HEK293 (cell line): ENCODE measurements around the gene HERC5.

Source experiments
- CTCF ChIA-PET: fragments of 350-600 bp; formaldehyde crosslinking; extraction: SDS; loops from one replicate; lab custom pipeline; 2021; ENCODE audit warnings: antibody characterized with exemption; lab: Yijun Ruan, JAX
- POLR2A ChIA-PET: fragments of 300-600 bp; formaldehyde crosslinking; extraction: SDS; loops from one replicate; lab custom pipeline; 2020; ENCODE audit warnings: antibody characterized with exemption, inconsistent platforms; lab: Yijun Ruan, JAX
- H3K27ac ChIP-seq: fragments of 200-500 bp; sonication (Bioruptor generic); 2 replicates; pipeline ENCODE4 v1.5.1; 2014; ENCODE audit warnings: low read depth, low read length, control low read depth, inconsistent platforms; ENCODE audit errors: extremely low read depth
- H3K36me3 ChIP-seq, 2 experiments: fragments of 200-500 bp in 1 of 2; sonication (Bioruptor generic) in 1 of 2; 1 replicate in 1 of 2; 2 replicates in 1 of 2; pipeline ENCODE4 v1.5.1; 2014 to 2017; ENCODE audit warnings: inconsistent platforms in 2 of 2, low read length in 2 of 2; ENCODE audit not compliant: control insufficient read depth in 2 of 2, insufficient read depth in 1 of 2
- H3K4me1 ChIP-seq: fragments of 200-500 bp; sonication (Bioruptor generic); 2 replicates; pipeline ENCODE4 v1.5.1; 2014; ENCODE audit warnings: mild to moderate bottlenecking, low read length, inconsistent platforms; ENCODE audit not compliant: control insufficient read depth, insufficient read depth
- H3K4me3 ChIP-seq: 2 replicates; pipeline ENCODE4 v1.5.1; 2011; ENCODE audit warnings: low read depth, mild to moderate bottlenecking, control low read depth, low read length, moderate library complexity
- H3K9me3 ChIP-seq: fragments of 200-500 bp; sonication (Bioruptor generic); 2 replicates; pipeline ENCODE4 v1.5.1; 2014; ENCODE audit warnings: low read depth, low read length, inconsistent platforms; ENCODE audit not compliant: control insufficient read depth, insufficient read depth
- BCL11B ChIP-seq: fragments of 450-650 bp; formaldehyde crosslinking; IDR thresholded peaks from 2 replicates; pipeline ENCODE4 v1.5.1; 2016; ENCODE audit warnings: low read depth, missing biosample characterization, missing genetic modification characterization
- IKZF3 ChIP-seq: fragments of 450-650 bp; IDR thresholded peaks from 2 replicates; pipeline ENCODE4 v1.5.0; 2018; ENCODE audit warnings: missing biosample characterization, mild to moderate bottlenecking, missing genetic modification characterization, moderate library complexity
- KLF8 ChIP-seq: fragments of 450-650 bp; formaldehyde crosslinking; IDR thresholded peaks from 2 replicates; pipeline ENCODE4 v1.5.1; 2016; ENCODE audit warnings: missing biosample characterization, missing genetic modification characterization
- MZF1 ChIP-seq: fragments of 450-650 bp; formaldehyde crosslinking; IDR thresholded peaks from 2 replicates; pipeline ENCODE4 v1.5.1; 2017; ENCODE audit warnings: missing biosample characterization, missing genetic modification characterization, borderline replicate concordance
- SCRT1 ChIP-seq: fragments of 450-650 bp; formaldehyde crosslinking; IDR thresholded peaks from 2 replicates; pipeline ENCODE4 v1.5.1; 2016; ENCODE audit warnings: missing biosample characterization, missing genetic modification characterization, borderline replicate concordance
- SP7 ChIP-seq: fragments of 450-650 bp; formaldehyde crosslinking; IDR thresholded peaks from 2 replicates; pipeline ENCODE4 v1.5.1; 2016; ENCODE audit warnings: missing biosample characterization, missing genetic modification characterization
- TCF7L2 ChIP-seq: IDR thresholded peaks from 2 replicates; pipeline ENCODE4 v1.6.1; 2011; ENCODE audit warnings: low read depth, mild to moderate bottlenecking, inconsistent platforms, low read length, moderate library complexity, borderline replicate concordance
- YY1 ChIP-seq: fragments of 450-650 bp; formaldehyde crosslinking; IDR thresholded peaks from 2 replicates; pipeline ENCODE4 v1.5.1; 2018; ENCODE audit warnings: missing biosample characterization, missing genetic modification characterization
- ZFHX2 ChIP-seq: fragments of 450-650 bp; formaldehyde crosslinking; conservative IDR thresholded peaks from 2 replicates; pipeline ENCODE4 v1.5.1; 2016; ENCODE audit warnings: missing biosample characterization, missing genetic modification characterization
- ZNF157 ChIP-seq: fragments of 450-650 bp; formaldehyde crosslinking; IDR thresholded peaks from 2 replicates; pipeline ENCODE4 v1.5.1; 2016; ENCODE audit warnings: missing biosample characterization, missing genetic modification characterization
- ZNF19 ChIP-seq: fragments of 450-650 bp; formaldehyde crosslinking; IDR thresholded peaks from 2 replicates; pipeline ENCODE4; 2016; ENCODE audit warnings: missing biosample characterization, missing genetic modification characterization, low read depth
- ZNF2 ChIP-seq: fragments of 450-650 bp; formaldehyde crosslinking; IDR thresholded peaks from 2 replicates; pipeline ENCODE4 v1.5.1; 2016; ENCODE audit warnings: missing biosample characterization, missing genetic modification characterization
- ZNF221 ChIP-seq: fragments of 450-650 bp; formaldehyde crosslinking; IDR thresholded peaks from 2 replicates; pipeline ENCODE4 v1.5.1; 2017; ENCODE audit warnings: missing biosample characterization, missing genetic modification characterization, borderline replicate concordance
- ZNF223 ChIP-seq: fragments of 450-650 bp; formaldehyde crosslinking; IDR thresholded peaks from 2 replicates; pipeline ENCODE4 v1.5.1; 2016; ENCODE audit warnings: missing biosample characterization, missing genetic modification characterization
- ZNF274 ChIP-seq, 2 experiments: fragments of 200-500 bp in 1 of 2; fragments of 450-650 bp in 1 of 2; sonication (Bioruptor generic) in 1 of 2; formaldehyde crosslinking in 1 of 2; IDR thresholded peaks; 2 replicates each; pipeline versions ENCODE4 v1.5.1 to v1.6.1; 2014 to 2016; ENCODE audit warnings: borderline replicate concordance in 1 of 2, inconsistent platforms in 1 of 2, low read length in 1 of 2, missing biosample characterization in 1 of 2, missing genetic modification characterization in 1 of 2
- ZNF366 ChIP-seq: fragments of 450-650 bp; formaldehyde crosslinking; conservative IDR thresholded peaks from 2 replicates; pipeline ENCODE4 v1.5.1; 2016; ENCODE audit warnings: missing biosample characterization, missing genetic modification characterization
- ZNF433 ChIP-seq: fragments of 450-650 bp; formaldehyde crosslinking; IDR thresholded peaks from 2 replicates; pipeline ENCODE4 v1.5.1; 2016; ENCODE audit warnings: missing biosample characterization, missing genetic modification characterization, low read depth
- ZNF561 ChIP-seq: fragments of 450-650 bp; IDR thresholded peaks from 2 replicates; pipeline ENCODE4 v1.5.1; 2018; ENCODE audit warnings: missing biosample characterization, missing genetic modification characterization, borderline replicate concordance
- ZNF600 ChIP-seq: fragments of 450-650 bp; formaldehyde crosslinking; IDR thresholded peaks from 2 replicates; pipeline ENCODE4 v1.5.1; 2016; ENCODE audit warnings: missing biosample characterization, missing genetic modification characterization
- ZNF654 ChIP-seq: fragments of 450-650 bp; formaldehyde crosslinking; IDR thresholded peaks from 2 replicates; pipeline ENCODE4 v1.5.1; 2016; ENCODE audit warnings: low read depth, missing biosample characterization, missing genetic modification characterization
- ZNF791 ChIP-seq: fragments of 450-650 bp; formaldehyde crosslinking; IDR thresholded peaks from 2 replicates; pipeline ENCODE4 v1.5.1; 2016; ENCODE audit warnings: missing biosample characterization, missing genetic modification characterization
- ZXDB ChIP-seq: fragments of 450-650 bp; formaldehyde crosslinking; IDR thresholded peaks from 2 replicates; pipeline ENCODE4 v1.5.1; 2016; ENCODE audit warnings: missing biosample characterization, missing genetic modification characterization
- TF ChIP-seq, protein P1 (sequence below): fragments of 450-650 bp; formaldehyde crosslinking; IDR thresholded peaks from 2 replicates; pipeline ENCODE4; 2016; ENCODE audit warnings: missing biosample characterization, missing genetic modification characterization
- TF ChIP-seq, protein P2 (sequence below): fragments of 450-650 bp; formaldehyde crosslinking; IDR thresholded peaks from 2 replicates; pipeline ENCODE4 v1.5.1; 2016; ENCODE audit warnings: missing biosample characterization, missing genetic modification characterization, low read depth
- TF ChIP-seq, protein P3 (sequence below): fragments of 450-650 bp; formaldehyde crosslinking; IDR thresholded peaks from 2 replicates; pipeline ENCODE4 v1.5.1; 2017; ENCODE audit warnings: missing biosample characterization, mild to moderate bottlenecking, missing genetic modification characterization, moderate library complexity
- TF ChIP-seq, protein P4 (sequence below): fragments of 450-650 bp; formaldehyde crosslinking; IDR thresholded peaks from 2 replicates; pipeline ENCODE4 v1.5.1; 2017; ENCODE audit warnings: missing biosample characterization, missing genetic modification characterization

The HERC5 gene

DNA sequence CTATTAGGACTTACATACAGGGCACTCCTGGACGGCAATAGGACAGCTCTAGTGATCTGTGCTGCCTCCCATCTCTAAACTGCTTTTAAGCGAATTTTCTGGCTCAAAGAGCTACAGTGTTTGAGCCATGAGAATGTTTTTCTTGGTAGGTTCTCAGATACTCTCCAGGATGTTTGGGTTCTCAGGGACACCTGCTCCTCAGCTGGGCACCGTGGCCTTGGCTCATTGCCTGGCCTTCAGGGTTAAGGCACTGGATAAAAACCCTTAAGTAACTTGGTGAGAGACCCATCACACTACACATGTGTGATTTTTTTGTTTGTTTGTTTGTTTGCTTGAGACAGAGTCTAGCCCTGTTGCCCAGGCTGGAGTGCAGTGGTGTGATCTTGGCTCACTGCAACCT lies 38.5 kb upstream of the HERC5 start (continued):
- TF ChIP-seq ZNF561 (tag by site-specific recombination) (no peak), ZNF274 (IDR thresholded peaks at IDR 0.05; ENCODE audit: low read length) (no peak), ZNF274 (tag by site-specific recombination; IDR thresholded peaks at IDR 0.05; ENCODE audit: borderline replicate concordance) (no peak), YY1 (tag by site-specific recombination) (no peak), ZFHX2 (tag by site-specific recombination) (no peak)
- TF ChIP-seq, protein P1, sequence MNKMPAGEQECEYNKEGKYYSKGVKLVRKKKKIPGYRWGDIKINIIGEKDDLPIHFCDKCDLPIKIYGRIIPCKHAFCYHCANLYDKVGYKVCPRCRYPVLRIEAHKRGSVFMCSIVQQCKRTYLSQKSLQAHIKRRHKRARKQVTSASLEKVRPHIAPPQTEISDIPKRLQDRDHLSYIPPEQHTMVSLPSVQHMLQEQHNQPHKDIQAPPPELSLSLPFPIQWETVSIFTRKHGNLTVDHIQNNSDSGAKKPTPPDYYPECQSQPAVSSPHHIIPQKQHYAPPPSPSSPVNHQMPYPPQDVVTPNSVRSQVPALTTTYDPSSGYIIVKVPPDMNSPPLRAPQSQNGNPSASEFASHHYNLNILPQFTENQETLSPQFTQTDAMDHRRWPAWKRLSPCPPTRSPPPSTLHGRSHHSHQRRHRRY (tag by site-specific recombination): no peak
- TF ChIP-seq, protein P2, sequence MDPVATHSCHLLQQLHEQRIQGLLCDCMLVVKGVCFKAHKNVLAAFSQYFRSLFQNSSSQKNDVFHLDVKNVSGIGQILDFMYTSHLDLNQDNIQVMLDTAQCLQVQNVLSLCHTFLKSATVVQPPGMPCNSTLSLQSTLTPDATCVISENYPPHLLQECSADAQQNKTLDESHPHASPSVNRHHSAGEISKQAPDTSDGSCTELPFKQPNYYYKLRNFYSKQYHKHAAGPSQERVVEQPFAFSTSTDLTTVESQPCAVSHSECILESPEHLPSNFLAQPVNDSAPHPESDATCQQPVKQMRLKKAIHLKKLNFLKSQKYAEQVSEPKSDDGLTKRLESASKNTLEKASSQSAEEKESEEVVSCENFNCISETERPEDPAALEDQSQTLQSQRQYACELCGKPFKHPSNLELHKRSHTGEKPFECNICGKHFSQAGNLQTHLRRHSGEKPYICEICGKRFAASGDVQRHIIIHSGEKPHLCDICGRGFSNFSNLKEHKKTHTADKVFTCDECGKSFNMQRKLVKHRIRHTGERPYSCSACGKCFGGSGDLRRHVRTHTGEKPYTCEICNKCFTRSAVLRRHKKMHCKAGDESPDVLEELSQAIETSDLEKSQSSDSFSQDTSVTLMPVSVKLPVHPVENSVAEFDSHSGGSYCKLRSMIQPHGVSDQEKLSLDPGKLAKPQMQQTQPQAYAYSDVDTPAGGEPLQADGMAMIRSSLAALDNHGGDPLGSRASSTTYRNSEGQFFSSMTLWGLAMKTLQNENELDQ (tag by site-specific recombination): no peak

DNA sequence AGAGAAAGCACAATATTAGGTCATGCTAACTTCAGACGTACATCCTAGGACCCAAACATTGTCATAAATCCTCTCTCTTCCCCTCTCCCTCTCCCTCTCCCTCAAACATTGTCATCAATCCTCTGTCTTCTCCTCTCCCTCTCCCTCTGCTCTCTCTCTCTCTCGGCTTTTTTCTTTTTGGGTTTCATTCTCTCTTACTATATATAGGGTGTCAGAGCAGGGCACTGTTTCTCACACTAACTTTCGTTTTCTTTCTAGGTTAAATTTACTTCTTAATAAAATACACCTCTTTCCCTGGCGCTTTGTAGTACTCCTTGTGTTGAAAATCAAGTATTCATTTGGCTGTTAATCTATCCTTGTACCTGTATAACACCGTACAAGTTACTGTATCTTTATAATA lies 37.0 kb upstream of the HERC5 start:
- Histone ChIP-seq H3K36me3 (peaks cover 0 to 9% of the 10 kb centered on the region in 2 experiments; a peak in 1 of 3 replicates), H3K27ac (no peak overlapping the region), H3K4me3 (no peak overlapping the region), H3K9me3 (no peaks in the 10 kb centered on the region), H3K4me1 (no peaks in the 10 kb centered on the region)
- ChIA-PET POLR2A (no interaction called here), CTCF (no interaction called here)
- TF ChIP-seq ZNF366 (tag by site-specific recombination): no peak
- TF ChIP-seq TCF7L2: no peak
- TF ChIP-seq ZNF223: no peak

DNA sequence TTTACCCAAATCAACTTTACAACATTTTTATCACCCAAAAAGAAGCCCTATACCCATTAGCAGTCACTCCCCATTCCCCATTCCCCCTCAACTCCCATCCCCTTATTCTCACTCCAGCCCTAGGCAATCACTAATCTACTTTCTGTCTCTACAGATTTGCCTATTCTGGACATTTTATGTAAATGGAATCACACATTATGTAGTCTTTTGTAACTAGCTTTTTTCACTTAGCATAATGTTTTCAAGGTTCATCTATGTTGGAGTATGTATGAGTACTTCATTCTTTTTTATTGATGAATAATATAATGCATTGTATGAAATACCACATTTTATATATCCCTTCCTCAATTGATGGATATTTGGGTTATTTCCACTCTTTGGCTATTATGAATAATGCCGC lies 36.1 kb upstream of the HERC5 start:
- no peaks in the 10 kb centered on the region for H3K9me3 ChIP-seq
- H3K36me3 ChIP-seq: peaks cover 0 to 6% of the 10 kb centered on the region in 2 experiments; a peak in 1 of 3 replicates
- H3K4me3 ChIP-seq: no peak overlapping the region
- CTCF ChIA-PET: no interaction called here
- TF ChIP-seq ZXDB: no peak
- no peak for TF ChIP-seq ZNF654 (tag by site-specific recombination)
- no peak for TF ChIP-seq ZNF223
- TF ChIP-seq ZNF221 (tag by site-specific recombination): no peak
- no peak for TF ChIP-seq ZNF600 (tag by site-specific recombination)
- no peak for TF ChIP-seq BCL11B (tag by site-specific recombination)
- TF ChIP-seq, protein P3, sequence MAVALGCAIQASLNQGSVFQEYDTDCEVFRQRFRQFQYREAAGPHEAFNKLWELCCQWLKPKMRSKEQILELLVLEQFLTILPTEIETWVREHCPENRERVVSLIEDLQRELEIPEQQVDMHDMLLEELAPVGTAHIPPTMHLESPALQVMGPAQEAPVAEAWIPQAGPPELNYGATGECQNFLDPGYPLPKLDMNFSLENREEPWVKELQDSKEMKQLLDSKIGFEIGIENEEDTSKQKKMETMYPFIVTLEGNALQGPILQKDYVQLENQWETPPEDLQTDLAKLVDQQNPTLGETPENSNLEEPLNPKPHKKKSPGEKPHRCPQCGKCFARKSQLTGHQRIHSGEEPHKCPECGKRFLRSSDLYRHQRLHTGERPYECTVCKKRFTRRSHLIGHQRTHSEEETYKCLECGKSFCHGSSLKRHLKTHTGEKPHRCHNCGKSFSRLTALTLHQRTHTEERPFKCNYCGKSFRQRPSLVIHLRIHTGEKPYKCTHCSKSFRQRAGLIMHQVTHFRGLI (tag by site-specific recombination): no peak
- TF ChIP-seq ZNF19: no peak
- no peak overlapping the region for H3K27ac ChIP-seq
- H3K4me1 ChIP-seq: no peaks in the 10 kb centered on the region
- POLR2A ChIA-PET: no interaction called here

DNA sequence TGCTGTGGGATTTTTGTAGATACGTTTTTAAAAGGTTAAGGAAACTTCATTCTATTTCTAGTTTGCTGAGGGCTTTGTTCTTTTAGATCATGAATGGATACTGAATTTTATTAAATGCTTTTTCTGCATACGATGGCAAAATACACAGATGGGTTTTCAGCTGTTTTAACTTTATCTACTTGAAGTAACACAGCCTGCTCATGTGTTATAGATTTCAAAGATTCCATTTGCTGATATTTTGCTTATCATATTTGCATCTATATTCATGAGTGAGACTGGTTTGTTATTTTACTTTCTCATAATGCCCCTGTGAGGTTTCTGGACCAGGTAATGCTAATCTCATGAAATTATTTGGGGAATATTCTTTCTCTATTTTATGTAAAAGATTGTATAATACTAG lies 34.5 kb upstream of the HERC5 start:
- POLR2A ChIA-PET: no interaction called here

More for the DNA sequence above, 34.5 kb upstream of the HERC5 start:
- no peak overlapping the region for H3K4me3 ChIP-seq
- TF ChIP-seq ZNF791 (tag by site-specific recombination) (no peak), IKZF3 (tag by site-specific recombination) (no peak), SCRT1 (tag by site-specific recombination) (no peak), SP7 (tag by site-specific recombination) (no peak), ZNF157 (no peak), ZNF2 (tag by site-specific recombination) (no peak), ZNF433 (tag by site-specific recombination) (no peak), MZF1 (tag by site-specific recombination) (no peak), KLF8 (tag by site-specific recombination) (no peak)
- TF ChIP-seq, protein P4, sequence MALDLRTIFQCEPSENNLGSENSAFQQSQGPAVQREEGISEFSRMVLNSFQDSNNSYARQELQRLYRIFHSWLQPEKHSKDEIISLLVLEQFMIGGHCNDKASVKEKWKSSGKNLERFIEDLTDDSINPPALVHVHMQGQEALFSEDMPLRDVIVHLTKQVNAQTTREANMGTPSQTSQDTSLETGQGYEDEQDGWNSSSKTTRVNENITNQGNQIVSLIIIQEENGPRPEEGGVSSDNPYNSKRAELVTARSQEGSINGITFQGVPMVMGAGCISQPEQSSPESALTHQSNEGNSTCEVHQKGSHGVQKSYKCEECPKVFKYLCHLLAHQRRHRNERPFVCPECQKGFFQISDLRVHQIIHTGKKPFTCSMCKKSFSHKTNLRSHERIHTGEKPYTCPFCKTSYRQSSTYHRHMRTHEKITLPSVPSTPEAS (tag by site-specific recombination): no peak
- TF ChIP-seq, all 188 proteins: peak for 0
- no peak overlapping the region for H3K27ac ChIP-seq
- CTCF ChIA-PET: no interaction called here
- no peaks in the 10 kb centered on the region for H3K9me3 ChIP-seq
- peaks cover 0 to 4% of the 10 kb centered on the region in 2 experiments; a peak in 1 of 3 replicates for H3K36me3 ChIP-seq
- H3K4me1 ChIP-seq: no peaks in the 10 kb centered on the region
